H1 (cell line): ENCODE results near the gene PTGDS. TPM values are rescaled to one million over a fixed set of nuclear protein-coding genes. Genes with fewer than 3 reads are reported as not detected.

Source experiments
- CTCF ChIA-PET: fragments of 300-600 bp; sonication (Branson Sonifier 250); formaldehyde crosslinking; loops from one replicate; lab custom pipeline; 2021; ENCODE audit not compliant: partially characterized antibody; lab: Charles Lee
- POLR2A ChIA-PET: fragments of 300-600 bp; sonication (Branson Sonifier 250); formaldehyde crosslinking; loops from one replicate; lab custom pipeline; 2021; ENCODE audit warnings: inconsistent platforms; ENCODE audit not compliant: partially characterized antibody; lab: Charles Lee
- DNase-seq, 2 experiments: peaks; one replicate each; pipeline versions ENCODE4 v3.0.0 to v3.0.0-alpha.2; 2010 to 2022; ENCODE audit warnings: low spot score in 2 of 2, low read depth in 1 of 2, mixed read lengths in 1 of 2
- FAIRE-seq: peaks from 2 replicates; lab custom pipeline; 2011; peaks lifted over from hg19 to GRCh38; lab: Jason Lieb, UNC
- H2AFZ ChIP-seq: 2 replicates; pipeline ENCODE4 v1.8.1; 2012; ENCODE audit warnings: low read length, inconsistent platforms
- H2AK5ac ChIP-seq: 2 replicates; pipeline ENCODE4 v1.6.1; 2013; ENCODE audit warnings: low read depth, low read length
- H2BK120ac ChIP-seq: replicated peaks from 2 replicates; pipeline ENCODE3; 2013; ENCODE audit warnings: low read depth, low read length, inconsistent platforms
- H2BK12ac ChIP-seq: 2 replicates; pipeline ENCODE4 v1.6.1; 2013; ENCODE audit warnings: low read depth, low read length
- H2BK15ac ChIP-seq: 2 replicates; pipeline ENCODE4 v1.6.1; 2013; ENCODE audit warnings: low read length
- H2BK20ac ChIP-seq: 2 replicates; pipeline ENCODE4 v1.6.1; 2013; ENCODE audit warnings: low read length
- H2BK5ac ChIP-seq: 2 replicates; pipeline ENCODE4 v1.6.1; 2013; ENCODE audit warnings: low read depth, low read length
- H3K14ac ChIP-seq: 2 replicates; pipeline ENCODE4 v1.6.1; 2013; ENCODE audit warnings: inconsistent platforms; ENCODE audit not compliant: insufficient read length
- H3K18ac ChIP-seq: 2 replicates; pipeline ENCODE4 v1.6.1; 2013; ENCODE audit warnings: low read length; ENCODE audit errors: extremely low read depth
- H3K23ac ChIP-seq: 2 replicates; pipeline ENCODE4 v1.6.1; 2013; ENCODE audit warnings: inconsistent platforms; ENCODE audit not compliant: insufficient read length
- H3K23me2 ChIP-seq: 2 replicates; pipeline ENCODE4 v1.6.1; 2013; ENCODE audit warnings: low read depth, low read length
- H3K27ac ChIP-seq: 2 replicates; pipeline ENCODE4 v1.6.1; 2011; ENCODE audit warnings: low read depth, low read length, inconsistent platforms
- H3K27me3 ChIP-seq, 4 experiments: replicated peaks in 1 of 4; 1 replicate in 1 of 4; 2 replicates in 3 of 4; pipeline versions ENCODE4 v1.6.1 to v1.8.1; 2011 to 2013; ENCODE audit warnings: low read length in 3 of 4, mild to moderate bottlenecking in 3 of 4, inconsistent platforms in 2 of 4, mixed read lengths in 2 of 4, moderate library complexity in 1 of 4; ENCODE audit not compliant: control insufficient read depth in 3 of 4, insufficient read depth in 3 of 4; ENCODE audit errors: extremely low read depth in 1 of 4
- H3K36me3 ChIP-seq, 4 experiments: 2 replicates each; pipeline versions ENCODE4 v1.6.1 to v1.8.1; 2011 to 2013; ENCODE audit warnings: mild to moderate bottlenecking in 4 of 4, low read length in 3 of 4, moderate library complexity in 2 of 4, control low read depth in 1 of 4, inconsistent platforms in 1 of 4; ENCODE audit not compliant: insufficient read depth in 4 of 4, control insufficient read depth in 2 of 4
- H3K4ac ChIP-seq: replicated peaks from 2 replicates; pipeline ENCODE3; 2013; ENCODE audit warnings: low read length, low read depth, mixed read lengths, inconsistent platforms; ENCODE audit not compliant: insufficient read length
- H3K4me1 ChIP-seq, 4 experiments: replicated peaks in 1 of 4; 1 replicate in 1 of 4; 2 replicates in 3 of 4; pipeline versions ENCODE4 v1.6.1 to v1.8.1; 2011 to 2013; ENCODE audit warnings: low read length in 3 of 4, inconsistent platforms in 2 of 4, mixed read lengths in 1 of 4; ENCODE audit not compliant: insufficient read depth in 4 of 4, control insufficient read depth in 3 of 4
- H3K4me2 ChIP-seq, 2 experiments: 2 replicates each; pipeline versions ENCODE4 v1.6.1 to v1.8.1; 2011 to 2013; ENCODE audit warnings: low read depth in 2 of 2, low read length in 2 of 2, control low read depth in 1 of 2, inconsistent platforms in 1 of 2, mild to moderate bottlenecking in 1 of 2; ENCODE audit not compliant: insufficient read depth in 1 of 2
- H3K4me3 ChIP-seq, 4 experiments: fragments of 200-600, 300-600 bp in 1 of 4; sonication (generic), shearing (Covaris generic), sonication (Bioruptor Twin) in 1 of 4; 2 replicates each; pipeline versions ENCODE4 v1.5.1 to v1.8.1; 2011 to 2016; ENCODE audit warnings: low read length in 4 of 4, low read depth in 3 of 4, control low read depth in 2 of 4, inconsistent platforms in 2 of 4, mild to moderate bottlenecking in 2 of 4, mixed read lengths in 1 of 4, moderate library complexity in 1 of 4; ENCODE audit not compliant: insufficient read depth in 2 of 4; ENCODE audit errors: extremely low read depth in 1 of 4
- H3K56ac ChIP-seq: replicated peaks from 2 replicates; pipeline ENCODE3; 2013; ENCODE audit warnings: low read depth, mild to moderate bottlenecking, mixed read lengths, low read length, inconsistent platforms; ENCODE audit not compliant: insufficient read length
- H3K79me1 ChIP-seq: 2 replicates; pipeline ENCODE4 v1.6.1; 2013; ENCODE audit warnings: low read depth, low read length, control low read depth
- H3K79me2 ChIP-seq, 2 experiments: 2 replicates each; pipeline versions ENCODE4 v1.6.1 to v1.8.1; 2012 to 2013; ENCODE audit warnings: low read length in 2 of 2, mild to moderate bottlenecking in 2 of 2, inconsistent platforms in 1 of 2; ENCODE audit not compliant: insufficient read depth in 2 of 2, control insufficient read depth in 1 of 2
- H3K9ac ChIP-seq, 4 experiments: replicated peaks in 1 of 4; 1 replicate in 1 of 4; 2 replicates in 3 of 4; pipeline versions ENCODE4 v1.6.1 to v1.8.1; 2011 to 2013; ENCODE audit warnings: low read depth in 3 of 4, low read length in 3 of 4, control low read depth in 2 of 4, mild to moderate bottlenecking in 2 of 4, moderate library complexity in 2 of 4, inconsistent platforms in 1 of 4; ENCODE audit errors: extremely low read depth in 1 of 4
- H3K9me3 ChIP-seq, 2 experiments: 2 replicates each; pipeline versions ENCODE4 v1.6.1 to v1.8.1; 2012 to 2013; ENCODE audit warnings: mild to moderate bottlenecking in 2 of 2, moderate library complexity in 2 of 2, control low read depth in 1 of 2, inconsistent platforms in 1 of 2, low read depth in 1 of 2, low read length in 1 of 2, mixed read lengths in 1 of 2; ENCODE audit not compliant: insufficient read depth in 2 of 2
- H4K20me1 ChIP-seq, 2 experiments: replicated peaks in 1 of 2; 2 replicates each; pipeline versions ENCODE3 to v1.8.1; 2011 to 2013; ENCODE audit warnings: inconsistent platforms in 2 of 2, low read length in 2 of 2, mild to moderate bottlenecking in 1 of 2; ENCODE audit not compliant: insufficient read depth in 2 of 2, control insufficient read depth in 1 of 2
- H4K5ac ChIP-seq: 2 replicates; pipeline ENCODE4 v1.6.1; 2013; ENCODE audit warnings: low read length, low read depth, mixed read lengths, inconsistent platforms; ENCODE audit not compliant: insufficient read length
- H4K8ac ChIP-seq: 2 replicates; pipeline ENCODE4 v1.8.0; 2013; ENCODE audit warnings: mild to moderate bottlenecking, moderate library complexity, low read length, inconsistent platforms; ENCODE audit not compliant: insufficient read depth; ENCODE audit errors: extremely low read depth
- H4K91ac ChIP-seq: replicated peaks from 2 replicates; pipeline ENCODE3; 2013; ENCODE audit warnings: low read length, mixed read lengths, inconsistent platforms; ENCODE audit not compliant: insufficient read length
- JUN ChIP-seq: IDR thresholded peaks from 2 replicates; pipeline ENCODE4 v1.6.1; 2011; ENCODE audit warnings: low read depth, mild to moderate bottlenecking, improper control_type of control experiment, low read length
- KDM1A ChIP-seq: fragments of 200-600, 300-600 bp; sonication (generic); IDR thresholded peaks from 2 replicates; pipeline ENCODE4 v1.7.1; 2016; ENCODE audit warnings: mild to moderate bottlenecking, low read length, borderline replicate concordance
- MAX ChIP-seq: IDR thresholded peaks from 2 replicates; pipeline ENCODE4 v1.6.1; 2012; ENCODE audit warnings: inconsistent platforms
- WGBS, 2 experiments: shearing (Covaris generic) in 1 of 2; methylation state at CpG; one replicate each; pipeline versions ENCODE4 v1.1.6 to v1.1.7; 2013 to 2015; ENCODE audit warnings: low lambda C conversion rate in 2 of 2, mixed read lengths in 2 of 2, inconsistent platforms in 1 of 2, low coverage in 1 of 2, missing lambda C conversion rate in 1 of 2; ENCODE audit not compliant: insufficient replicate concordance in 2 of 2, insufficient coverage in 1 of 2, insufficient read length in 1 of 2; ENCODE audit errors: extremely low coverage in 1 of 2, missing lambda C conversion rate in 1 of 2; 5-methylcytosine and 5-hydroxymethylcytosine counted together
- polyA plus RNA-seq, 7 experiments: library from polyadenylated mRNA; depleted of rRNA in 3 of 7; stranded (reverse) in 5 of 7; unstranded in 2 of 7; fragments of >200 nt in 5 of 7; fragments of 200-250 nt in 2 of 7; gene quantifications; 1 replicate in 5 of 7; 2 replicates in 1 of 7; 4 replicates in 1 of 7; pipeline versions ENCODE4 v1.2.1 to v1.2.3, GENCODE V29; 2011 to 2013; ENCODE audit warnings: missing spikeins in 2 of 7, mixed read lengths in 2 of 7
- total RNA-seq: library from RNA; stranded (reverse); fragmentation: NEBNext Ultra II Directional; extraction: Animal tissue kit (Norgen Biotek cat#: 25700); gene quantifications from 2 replicates; pipeline ENCODE4 v1.2.1, GENCODE V29; 2021

The PTGDS gene
- total and polyA plus RNA-seq, 2 of the 8 experiments (the other 6 are each of a cell fraction or from before 2014, with no cell fraction given), result 1.7 to 2.3 TPM

GRCh38 chr9:136946228-136947027 lies 30.9 kb upstream of the PTGDS start:
- Histone ChIP-seq H4K91ac (no peak overlapping the region), H4K20me1 (peaks cover 5 to 12% of the 10 kb centered on the region in 2 experiments), H3K14ac (no peak overlapping the region), H3K9ac (no peak overlapping the region)
- DNase-seq (no peak), FAIRE-seq (no peak)
- CTCF ChIA-PET, result interaction anchor here (0.7 to 4.4 kb wide), 16 partner anchors 9 to 168 kb away, joined by 3 to 63 read pairs (median 6); partner anchors contain the start of genes ABCA2, CLIC3, FUT7 and PAXX
- TF ChIP-seq MAX (no peak), KDM1A (no peak), JUN (no peak)
- TF ChIP-seq, all 59 proteins: peak for 0
- Histone ChIP-seq H3K4ac (no peak overlapping the region), H3K36me3 (peaks cover 3 to 16% (median 7%) of the 10 kb centered on the region in 4 experiments; a peak in 6 of 8 replicates), H3K4me1 (peaks cover 0 to 25% (median 17%) of the 10 kb centered on the region in 4 experiments; a peak in 5 of 7 replicates), H2AK5ac (no peak overlapping the region), H4K8ac (peak overlapping the region; percentile 44; the same call in 1 of the 2 replicates), H3K23ac (no peak overlapping the region), H3K18ac (no peak overlapping the region), H2BK120ac (no peak overlapping the region), H3K23me2 (peaks cover 8% of the 10 kb centered on the region; the same call in 1 of the 2 replicates), H3K56ac (no peak overlapping the region), H3K27me3 (no peaks in the 10 kb centered on the region), H2BK12ac (0 out of 2 replicates have a peak overlapping the region, but pooled peaks have one; percentile 9), H2BK15ac (0 out of 2 replicates have a peak overlapping the region, but pooled peaks have one; percentile 16), H2BK5ac (no peak overlapping the region), H3K79me1 (no peaks in the 10 kb centered on the region), H3K27ac (no peak overlapping the region), H2AFZ (no peak overlapping the region), H3K4me3 (no peak overlapping the region), H3K79me2 (peaks cover 0 to 3% of the 10 kb centered on the region in 2 experiments; a peak in 1 of 4 replicates), H2BK20ac (no peak overlapping the region), H4K5ac (no peak overlapping the region), H3K4me2 (no peak overlapping the region), H3K9me3 (no peaks in the 10 kb centered on the region)
- 93% methylated on average over 24 of the region's 27 CpGs; no CpG with 5 or more reads in 1 of the 2 experiments for WGBS, 2 experiments
- POLR2A ChIA-PET, result no interaction called here
